Sigmoid colon (tissue), 7 donors: ENCODE results near the gene TAF6. TPM values are rescaled to one million over a fixed set of nuclear protein-coding genes. Genes with fewer than 3 reads are reported as not detected.

Experiments used
- DNase-seq: peaks from one replicate; pipeline ENCODE4 v3.0.0-alpha.2; 2019
- H3K27ac ChIP-seq, 4 donors: fragments of 200-600 bp; sonication (generic); one replicate each; pipeline ENCODE4 v1.5.1; 2016 to 2019; ENCODE audit warnings: mild to moderate bottlenecking in 1 of 4
- H3K27me3 ChIP-seq, 3 donors: fragments of 200-600 bp; sonication (generic); one replicate each; pipeline ENCODE4 v1.5.1; 2019; ENCODE audit warnings: mild to moderate bottlenecking in 1 of 3
- H3K36me3 ChIP-seq, 4 donors: fragments of 200-600 bp; sonication (generic); one replicate each; pipeline ENCODE4 v1.5.1; 2016 to 2019
- H3K4me1 ChIP-seq, 4 donors: fragments of 200-600 bp; sonication (generic); one replicate each; pipeline ENCODE4 v1.5.1; 2017 to 2019
- H3K4me3 ChIP-seq, 4 donors: fragments of 200-600 bp; sonication (generic); one replicate each; pipeline ENCODE4 v1.5.1; 2017 to 2019; ENCODE audit warnings: mild to moderate bottlenecking in 2 of 4, moderate library complexity in 1 of 4
- H3K9me3 ChIP-seq, 4 donors: fragments of 200-600 bp in 3 of 4; sonication (generic) in 3 of 4; one replicate each; pipeline versions ENCODE4 v1.5.1 to v1.6.1; 2013 to 2019
- CTCF ChIP-seq, 4 experiments: fragments of 450-650 bp in 3 of 4; fragments of 200-600 bp in 1 of 4; IDR thresholded peaks; one replicate each; pipeline ENCODE4 v1.5.1; 2016 to 2019; ENCODE audit warnings: antibody characterized with exemption in 4 of 4, mild to moderate bottlenecking in 3 of 4, moderate library complexity in 2 of 4
- EP300 ChIP-seq, 4 donors: sonication (generic); formaldehyde crosslinking; IDR thresholded peaks; one replicate each; pipeline ENCODE4 v1.6.1; 2017; ENCODE audit warnings: antibody characterized with exemption in 4 of 4
- POLR2A ChIP-seq, 2 donors: fragments of 450-650 bp; IDR thresholded peaks; one replicate each; pipeline ENCODE4 v1.6.1; 2016; ENCODE audit warnings: antibody characterized with exemption in 2 of 2, mild to moderate bottlenecking in 2 of 2, moderate library complexity in 2 of 2
- POLR2AphosphoS5 ChIP-seq, 4 donors: sonication (generic); formaldehyde crosslinking; IDR thresholded peaks; one replicate each; pipeline ENCODE4 v1.6.1; 2017; ENCODE audit warnings: antibody characterized with exemption in 4 of 4
- WGBS, 2 donors: extraction: QIAGEN DNeasy Blood & Tissue Kit; methylation state at CpG; one replicate each; pipeline ENCODE4 v1.1.7; 2013; 5-methylcytosine and 5-hydroxymethylcytosine counted together
- intact Hi-C: fragments of 100-400 bp; cut with DNase I; formaldehyde crosslinking; loops from one replicate; pipeline ENCODE4 v1.15.1; 2023
- polyA plus RNA-seq, 3 donors: library from polyadenylated mRNA; stranded (reverse); fragments of 200-250 nt; gene quantifications; one replicate each; pipeline ENCODE4 v1.2.3, GENCODE V29; 2013
- total RNA-seq, 4 donors: library from RNA; depleted of rRNA; stranded (reverse); fragments of >200 nt; gene quantifications; one replicate each; pipeline ENCODE4 v1.1.0, GENCODE V29; 2016
- donor health status: healthy with polysubstance abuse.
- donor health status: Bipolar disorder and iron deficiency.
- donor health status: healthy.

TAF6 gene
- total and polyA plus RNA-seq, 7 donors = 18.0 to 87.8 (median 56.6) TPM

- peak overlapping the region; percentile 88 to 89 (median 89) for H3K27ac ChIP-seq
- no peaks in the 10 kb centered on the region for H3K27me3 ChIP-seq
- H3K9me3 ChIP-seq = no peaks in the 10 kb centered on the region
- TF ChIP-seq EP300 (IDR thresholded peaks at IDR 0.05) (no peak), POLR2A (IDR thresholded peaks at IDR 0.05) (no peak), POLR2AphosphoS5 (IDR thresholded peaks at IDR 0.05) (no peak), CTCF (IDR thresholded peaks at IDR 0.05) (no peak)
- H3K4me1 ChIP-seq = peaks cover 0 to 49% (median 42%) of the 10 kb centered on the region in 4 donors
- H3K36me3 ChIP-seq = peaks cover 9 to 37% (median 18%) of the 10 kb centered on the region in 4 donors
- intact Hi-C loops = loop anchor here (1.0 to 10.0 kb wide), 5 partner anchors 14 to 166 kb away; partner anchors contain the start of genes TRIM4, ZKSCAN1 and ZSCAN21
- no peak for DNase-seq
- H3K4me3 ChIP-seq = peak overlapping the region; percentile 85 to 96 (median 89)
- WGBS, 2 donors = 1% methylated on average over 34 of the region's 34 CpGs
These were observed 38.1 kb downstream of the TAF6 start for GRCh38 chr7:100080907-100081534.

GRCh38 chr7:100079024-100079560, 40.1 kb downstream of the TAF6 start:
- intact Hi-C loops = no loop called here
- Histone ChIP-seq H3K27me3 (no peaks in the 10 kb centered on the region), H3K4me3 (no peak overlapping the region), H3K27ac (peak overlapping the region in 1 of 4 donors; percentile 32), H3K36me3 (peaks cover 26 to 56% (median 36%) of the 10 kb centered on the region in 4 donors), H3K9me3 (no peaks in the 10 kb centered on the region), H3K4me1 (peaks cover 0 to 37% (median 33%) of the 10 kb centered on the region in 4 donors)
- no peak for TF ChIP-seq CTCF (IDR thresholded peaks at IDR 0.05)
- no peak for DNase-seq
- 23 to 66% methylated on average over 7 of the region's 7 CpGs for WGBS, 2 donors

GRCh38 chr7:100077205-100077604, 42.0 kb downstream of the TAF6 start:
- Histone ChIP-seq H3K27me3 (no peaks in the 10 kb centered on the region), H3K9me3 (peaks cover 0 to 3% (median 0%) of the 10 kb centered on the region in 4 donors), H3K27ac (no peak overlapping the region), H3K36me3 (peaks cover 45 to 75% (median 54%) of the 10 kb centered on the region in 4 donors), H3K4me3 (no peak overlapping the region), H3K4me1 (peaks cover 0 to 30% (median 26%) of the 10 kb centered on the region in 4 donors)
- DNase-seq = no peak
- no peak for TF ChIP-seq CTCF (IDR thresholded peaks at IDR 0.05)
- TF ChIP-seq POLR2AphosphoS5 (IDR thresholded peaks at IDR 0.05) = no peak
- TF ChIP-seq EP300 (IDR thresholded peaks at IDR 0.05) = no peak
- TF ChIP-seq POLR2A (IDR thresholded peaks at IDR 0.05) = no peak
- 37 to 81% methylated on average over 4 of the region's 4 CpGs for WGBS, 2 donors
- intact Hi-C loops = no loop called here

- H3K27me3 ChIP-seq = no peaks in the 10 kb centered on the region
- no peak for DNase-seq
- peaks cover 63 to 93% (median 71%) of the 10 kb centered on the region in 4 donors for H3K36me3 ChIP-seq
- H3K4me3 ChIP-seq = no peak overlapping the region
- H3K9me3 ChIP-seq = peaks cover 4 to 16% (median 12%) of the 10 kb centered on the region in 4 donors
- H3K27ac ChIP-seq = no peak overlapping the region
- intact Hi-C loops = no loop called here
- TF ChIP-seq POLR2A (IDR thresholded peaks at IDR 0.05) (no peak), CTCF (IDR thresholded peaks at IDR 0.05) (no peak), EP300 (IDR thresholded peaks at IDR 0.05) (no peak), POLR2AphosphoS5 (IDR thresholded peaks at IDR 0.05) (no peak)
- WGBS, 2 donors = 96 to 98% methylated on average over 6 of the region's 6 CpGs
- peaks cover 0 to 21% (median 16%) of the 10 kb centered on the region in 4 donors for H3K4me1 ChIP-seq
These were observed 43.7 kb downstream of the TAF6 start for GRCh38 chr7:100075418-100075817.
